HG02981 (cell line): ENCODE measurements around the gene HLA-DRB1.

Source experiments
- ATAC-seq: cut with Tn5 transposase; IDR thresholded peaks from one replicate; pipeline ENCODE4 v1.9.1; 2021; ENCODE audit warnings: mild to moderate bottlenecking, moderate library complexity; ENCODE audit not compliant: unreplicated experiment

HLA-DRB1 gene

DNA sequence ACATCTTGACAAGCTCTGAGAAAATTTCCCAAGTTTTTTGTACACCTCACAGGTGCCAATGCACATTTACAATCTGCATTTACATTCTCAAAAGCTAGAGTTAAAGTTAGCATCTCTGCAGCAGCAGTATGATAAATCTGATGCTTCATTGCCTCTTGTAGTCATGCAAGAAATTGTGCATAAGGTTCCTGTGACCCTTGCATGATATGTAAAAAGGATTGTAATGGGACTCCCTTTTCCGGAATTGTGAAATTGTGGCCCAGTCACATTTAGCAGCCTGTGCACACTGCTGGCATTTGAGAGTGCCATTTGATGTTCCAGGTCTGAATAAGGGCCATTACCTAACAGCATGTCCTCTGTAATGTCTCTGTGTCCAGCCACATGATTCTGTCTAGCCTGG lies 24.1 kb downstream of the HLA-DRB1 start:
- no peak for ATAC-seq

DNA sequence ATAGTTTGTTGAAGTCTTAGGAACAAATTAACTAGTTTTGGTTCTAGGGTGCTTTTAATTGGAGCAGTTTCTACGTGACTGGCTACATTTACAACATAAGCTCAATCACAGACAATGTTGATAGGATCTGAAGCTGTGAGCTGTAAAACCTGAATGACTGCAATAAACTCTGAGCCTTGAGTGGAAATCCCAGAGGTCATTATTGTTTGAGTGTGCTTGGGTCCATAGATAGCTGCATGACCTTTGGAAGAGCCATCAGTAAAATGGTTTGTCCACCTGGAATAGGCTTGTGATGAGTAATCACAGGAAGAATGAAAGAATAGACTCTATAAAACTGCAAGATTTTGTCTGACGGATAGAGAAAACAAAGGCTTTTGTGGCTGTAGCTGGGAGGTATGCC lies 26.7 kb downstream of the HLA-DRB1 start:
- no peak for ATAC-seq

DNA sequence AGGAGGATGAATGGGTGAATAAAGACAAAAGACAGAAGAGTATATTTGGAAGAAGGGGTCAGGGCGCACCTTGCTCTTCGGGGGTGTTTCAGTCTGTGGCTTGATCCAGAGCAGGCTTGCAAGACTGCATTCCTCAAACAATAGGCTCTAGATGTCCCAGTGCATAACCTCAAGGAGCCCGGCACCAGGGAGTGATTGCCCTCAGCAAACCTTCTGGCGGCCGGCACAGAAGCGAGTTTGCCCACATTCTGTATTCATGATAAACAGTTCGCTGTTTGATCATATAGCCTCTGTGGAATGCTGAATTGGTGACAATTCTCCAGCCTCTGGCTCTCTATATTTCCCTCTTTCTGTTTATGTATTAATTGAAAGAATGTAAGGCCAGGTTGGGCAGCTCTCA lies 29.9 kb downstream of the HLA-DRB1 start:
- no peak for ATAC-seq

DNA sequence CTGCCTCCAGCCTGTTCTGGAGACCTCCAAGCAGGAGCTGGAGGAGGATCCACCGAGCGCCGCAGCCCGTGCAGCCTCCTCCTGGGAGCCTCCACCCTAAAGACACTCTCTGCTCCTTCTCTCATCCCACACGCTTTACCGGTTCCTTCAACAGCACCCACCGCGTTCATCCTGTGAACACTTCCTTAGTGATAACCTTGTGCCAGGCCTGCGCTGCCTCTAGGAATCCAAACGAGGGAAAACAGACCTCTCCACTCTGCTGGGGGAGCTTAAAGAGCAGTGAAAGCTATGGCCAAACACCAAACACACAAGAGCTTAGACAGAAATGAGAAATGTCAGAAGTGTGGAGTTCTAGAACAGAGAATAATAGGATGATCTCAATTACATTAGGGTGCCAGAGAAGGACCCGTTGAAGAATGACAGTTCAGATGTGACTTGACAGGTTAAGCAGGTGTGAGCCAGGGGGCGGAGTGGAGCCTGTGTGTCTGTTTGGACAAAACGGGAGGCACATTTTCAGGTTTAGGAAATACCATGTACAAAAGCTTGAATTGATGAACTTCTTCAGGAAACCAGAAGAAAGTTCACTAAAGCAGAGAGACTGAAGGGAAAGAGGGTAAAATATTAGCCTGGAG lies 31.1 kb downstream of the HLA-DRB1 start:
- no peak for ATAC-seq

DNA sequence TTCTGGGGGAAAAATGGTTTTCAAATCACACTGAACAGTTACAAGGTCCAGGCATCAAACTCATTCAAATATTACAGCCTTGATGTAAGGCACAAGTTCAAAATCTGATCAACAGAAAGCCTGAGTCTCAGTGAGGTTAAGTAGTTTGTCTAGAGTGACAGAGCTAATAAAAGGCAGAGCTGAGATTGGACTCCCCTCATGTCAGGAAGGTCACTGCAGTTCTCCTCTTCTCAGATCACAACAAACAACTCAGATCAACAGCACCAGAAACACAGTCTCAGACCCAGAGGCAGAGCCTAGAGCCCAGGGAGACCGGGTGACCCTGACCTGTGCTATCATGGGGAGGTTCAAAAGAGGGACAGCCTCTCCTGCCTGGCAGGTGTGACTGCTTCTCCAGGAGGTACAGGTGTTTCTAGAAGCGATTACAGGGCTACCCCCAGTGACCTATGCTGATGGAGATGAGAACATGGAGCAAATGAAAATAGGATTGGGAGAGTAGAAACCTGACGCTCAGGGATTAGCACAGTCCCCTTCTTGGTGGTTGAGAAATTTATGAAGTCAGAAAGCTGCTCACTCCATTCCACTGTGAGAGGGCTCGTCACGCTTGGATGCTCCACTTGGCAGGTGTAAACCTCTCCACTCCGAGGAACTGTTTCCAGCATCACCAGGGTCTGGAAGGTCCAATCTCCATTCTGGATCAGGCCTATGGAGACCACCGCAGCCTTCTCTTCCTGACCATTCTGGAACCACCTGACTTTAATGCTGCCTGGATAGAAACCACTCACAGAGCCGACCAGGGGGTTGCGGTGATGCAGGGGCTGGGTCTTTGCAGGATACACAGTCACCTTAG lies 35.3 kb downstream of the HLA-DRB1 start:
- ATAC-seq, result no peak

DNA sequence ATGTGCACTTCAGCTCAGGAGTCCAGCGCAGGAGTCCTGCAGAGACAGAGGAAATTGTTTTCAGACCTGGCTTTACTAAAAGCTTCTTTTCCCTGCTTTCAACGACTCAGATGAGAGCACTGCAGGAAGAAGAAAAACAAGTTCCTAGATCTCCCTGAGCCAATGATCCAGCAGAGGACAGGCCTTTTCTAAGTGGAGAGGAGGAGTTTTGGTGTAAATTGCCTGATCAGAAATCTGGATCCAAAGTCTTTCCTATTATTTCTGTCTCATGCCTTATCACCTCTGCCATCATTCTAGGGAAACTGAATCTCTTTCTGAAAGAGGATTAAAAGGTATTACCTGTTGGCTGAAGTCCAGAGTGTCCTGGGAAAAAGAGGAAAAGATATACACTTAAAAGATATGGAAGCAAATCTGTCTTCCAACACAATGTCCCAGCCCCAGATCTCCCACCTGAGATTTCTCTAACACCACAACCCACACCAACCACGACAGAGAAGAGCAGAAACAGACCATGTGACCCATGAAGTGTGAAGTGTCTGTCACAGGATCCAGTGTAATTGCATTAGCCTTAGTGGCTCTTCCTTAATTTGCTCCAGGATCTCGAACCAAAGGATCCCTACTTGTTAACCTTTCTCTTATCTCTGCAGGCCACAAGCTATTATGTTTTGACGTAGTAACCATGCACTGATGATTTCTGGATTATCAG lies 36.5 kb downstream of the HLA-DRB1 start:
- ATAC-seq, result no peak

DNA sequence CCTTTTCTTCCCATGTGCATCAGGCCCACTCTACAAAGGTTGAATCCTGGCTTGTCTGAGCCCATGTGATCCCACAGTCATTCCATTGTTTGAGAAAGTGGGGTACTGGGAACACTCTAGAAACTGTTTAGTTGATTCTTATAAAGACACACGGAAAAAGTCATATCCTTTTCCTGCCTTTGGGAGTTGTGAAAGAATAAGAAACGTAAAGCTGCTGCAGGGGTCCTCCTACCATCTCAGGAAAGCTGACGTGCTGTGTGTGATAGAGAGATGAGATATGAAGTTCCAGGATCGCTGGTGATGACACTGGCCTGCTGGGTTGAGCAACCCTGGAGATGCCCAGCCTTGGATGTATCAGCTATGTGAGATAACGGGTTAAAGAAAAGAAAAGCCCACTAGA lies 38.2 kb downstream of the HLA-DRB1 start:
- no peak for ATAC-seq

DNA sequence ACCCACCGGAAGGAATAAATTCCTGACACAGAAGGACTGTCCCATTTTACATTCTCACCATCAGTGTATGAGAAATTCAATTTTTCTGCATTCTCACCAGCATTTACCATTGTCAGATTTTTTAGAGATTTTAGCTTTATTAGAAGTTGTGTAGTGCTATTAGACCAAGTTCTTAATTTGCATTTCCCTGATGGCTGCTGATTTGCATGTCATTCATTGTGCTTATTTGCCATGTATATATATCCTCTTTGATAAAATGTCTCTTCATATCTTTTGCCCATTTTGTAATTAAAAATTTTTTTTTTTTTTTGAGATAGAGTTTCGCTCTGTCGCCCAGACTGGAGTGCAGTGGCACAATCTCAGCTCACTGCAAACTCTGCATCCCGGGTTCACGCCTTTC lies 49.8 kb downstream of the HLA-DRB1 start:
- ATAC-seq, result no peak

DNA sequence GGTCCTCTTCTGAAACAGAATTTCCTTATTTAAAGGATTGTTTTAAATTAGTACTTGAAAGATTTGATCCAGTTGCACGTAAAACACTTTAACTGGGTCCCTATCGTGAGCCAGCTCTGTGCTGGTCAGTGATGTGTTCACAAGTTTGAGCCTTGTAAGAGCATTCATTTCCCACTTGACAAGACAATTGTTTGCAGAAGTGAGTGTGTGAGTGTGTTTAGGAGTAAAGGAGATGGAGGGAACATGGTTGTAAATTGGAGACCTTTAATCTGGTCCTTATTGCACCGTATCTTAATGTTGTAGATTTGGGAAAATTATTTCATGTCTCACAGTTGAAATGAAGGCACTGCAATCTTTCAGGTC lies 59.2 kb downstream of the HLA-DRB1 start:
- ATAC-seq, result peak; percentile 41

DNA sequence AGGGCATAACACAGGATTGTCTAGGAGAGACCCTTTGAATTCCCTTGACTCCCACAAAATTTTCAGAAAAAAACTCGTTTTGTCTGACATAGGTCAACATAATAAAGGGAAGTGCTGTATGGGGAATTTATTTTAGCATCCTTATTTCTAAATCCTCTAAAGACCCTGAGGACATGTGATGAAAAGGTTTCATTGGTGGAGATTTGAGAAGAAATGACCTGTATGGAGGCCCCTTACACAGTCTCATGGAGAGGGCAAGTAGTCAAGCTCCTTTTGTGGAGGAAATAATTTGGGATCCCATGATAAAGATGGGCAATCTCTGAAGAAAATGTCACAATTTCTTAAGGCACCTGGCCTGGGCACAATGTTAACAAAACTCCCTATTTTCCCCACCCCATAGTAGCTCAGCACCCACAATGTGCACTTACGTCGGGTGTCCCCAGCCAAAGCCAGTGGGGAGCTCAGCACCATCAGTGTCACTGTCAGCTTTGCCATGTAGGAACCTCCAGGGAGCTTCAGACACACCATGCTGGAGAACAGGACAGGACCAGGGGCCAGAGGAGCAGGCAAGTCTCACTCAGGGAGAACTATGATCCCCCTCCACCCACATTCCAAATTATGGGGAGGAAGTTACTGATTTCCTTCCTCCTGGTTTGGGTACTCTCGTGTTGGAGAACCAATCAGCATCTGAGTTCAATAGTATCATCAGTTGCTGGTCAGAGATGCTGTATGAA lies 59.8 kb downstream of the HLA-DRB1 start, which contains the start of gene HLA-DRB5:
Gene HLA-DRB5, minus strand, starts transcription at position 591 of the 734 bp plus-strand sequence. Its CDS starts 63 bp downstream, at position 528.
- ATAC-seq, result peak; percentile 57
